C1 segment of cervical spinal cord (tissue), 14 donors: Measurements from ENCODE around the gene ZNF853.
"Not testable (repeated sequence)": the region's sequence is repeated elsewhere in the genome, so short reads cannot be mapped to it uniquely, and the experiment has no call there.

Experiments used
- DNase-seq, 14 donors: peaks; one replicate each; lab custom pipeline; 2025; lab: John Stamatoyannopoulos, UW

ZNF853 gene

DNA sequence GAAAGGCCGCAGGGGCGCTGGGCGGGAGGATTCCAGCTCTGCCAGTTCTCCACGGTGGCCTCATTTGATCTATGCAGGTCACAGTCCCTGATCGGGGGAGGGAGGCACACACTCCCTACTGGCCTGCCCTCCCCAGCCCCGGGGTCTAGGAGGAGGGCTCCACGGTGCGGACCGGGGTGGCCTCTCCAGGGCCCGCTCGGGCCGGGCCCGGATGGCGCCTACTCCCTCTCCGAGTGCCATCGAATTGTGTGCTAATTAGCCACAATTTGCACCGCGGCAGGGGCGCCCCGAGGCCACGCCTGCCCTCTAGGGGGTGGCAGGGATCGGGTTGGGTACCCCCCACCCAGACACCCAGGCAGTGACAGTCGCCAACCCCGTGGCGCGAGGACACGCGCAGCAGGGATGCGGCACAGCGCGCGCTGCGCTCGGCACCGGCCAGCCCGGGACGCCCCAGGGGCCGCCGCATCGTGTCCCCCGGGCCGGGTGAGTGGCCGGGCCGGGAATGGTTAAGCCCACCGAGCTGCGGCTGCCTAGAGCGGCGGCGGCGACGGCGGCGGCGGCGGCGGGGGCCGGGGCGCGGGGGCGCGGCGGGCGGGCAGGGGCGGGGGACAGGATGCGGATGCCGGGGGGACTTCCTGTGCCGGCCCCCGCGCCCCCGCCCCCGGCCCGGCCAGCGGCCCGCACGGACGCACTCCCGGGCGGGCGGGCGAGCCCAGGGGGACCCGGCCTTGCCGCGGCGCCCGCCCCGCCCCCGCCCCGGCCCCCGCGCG lies at the start of gene ZNF853:
Gene ZNF853 (plus strand): TSS at position 658 of the 770 bp plus-strand sequence. CDS start 565 bp downstream, outside the sequence.
- DNase-seq = peak in 5 of 14 donors; percentile 5 to 66 (median 19)

DNA sequence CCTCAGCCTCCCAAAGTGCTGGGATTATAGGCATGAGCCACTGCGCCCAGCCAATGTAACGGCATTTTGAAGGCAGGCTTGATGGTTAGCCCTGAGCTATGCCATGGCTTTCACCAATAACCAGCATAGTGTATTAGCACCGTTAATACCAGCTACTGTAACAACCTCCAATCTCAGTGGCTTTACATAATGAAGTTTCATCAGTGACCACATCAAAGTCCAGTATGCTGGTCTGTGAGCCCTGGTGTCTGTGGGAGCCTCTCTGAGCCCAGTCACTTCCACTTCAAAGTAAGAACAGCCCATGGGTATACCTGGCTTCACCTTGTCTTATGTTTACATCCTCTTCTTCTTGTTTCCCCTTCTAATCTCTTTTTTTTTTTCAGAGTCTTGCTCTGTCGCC lies 49.8 kb upstream of the ZNF853 start:
- no peak for DNase-seq

DNA sequence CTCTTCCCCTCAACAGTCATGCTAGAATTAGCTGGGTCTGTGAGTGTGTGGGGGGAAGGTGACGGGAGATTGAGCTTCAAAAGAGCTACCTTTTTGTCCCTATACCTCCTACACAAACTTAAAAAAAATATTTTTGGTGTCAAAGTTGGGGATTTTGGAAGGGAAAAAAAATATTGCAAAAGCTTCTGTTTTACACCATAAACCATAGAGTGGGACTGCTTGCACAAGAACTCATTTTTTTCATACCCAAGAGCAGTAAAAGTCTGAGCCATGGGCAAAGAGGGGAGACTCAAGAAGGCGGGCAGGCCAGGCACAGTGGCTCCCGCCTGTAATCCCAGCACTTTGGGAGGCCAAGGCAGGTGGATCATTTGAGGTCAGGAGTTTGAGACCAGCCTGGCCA lies 47.5 kb upstream of the ZNF853 start:
- DNase-seq = no peak

DNA sequence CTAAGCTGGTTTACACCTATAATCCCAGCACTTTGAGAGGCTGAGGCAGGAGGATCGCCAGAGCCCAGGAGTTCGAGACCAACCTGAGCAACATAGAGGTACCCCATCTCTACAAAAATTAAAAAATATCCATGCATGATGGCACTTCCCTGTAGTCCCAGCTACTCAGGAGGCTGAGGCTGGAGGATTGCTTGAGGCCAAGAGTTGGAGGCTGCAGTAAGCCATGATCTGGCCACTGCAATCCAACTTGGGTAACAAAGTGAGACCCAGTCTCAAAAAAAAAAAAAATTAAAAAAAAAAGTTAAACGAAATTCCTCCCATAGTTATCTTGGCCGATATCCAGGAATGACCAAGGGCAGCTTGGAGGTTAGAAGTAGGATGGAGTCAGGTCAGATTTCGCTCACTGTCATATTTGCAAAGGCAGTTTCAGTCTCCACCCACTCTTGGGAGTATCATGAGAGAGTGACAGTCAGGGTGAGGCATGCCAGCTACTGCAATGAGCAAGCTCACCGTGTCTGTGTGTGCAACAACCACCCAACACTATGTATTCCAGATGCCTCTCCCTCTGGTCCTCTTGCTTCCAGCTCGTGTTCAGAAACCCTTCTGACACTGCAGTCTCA lies 44.1 kb upstream of the ZNF853 start:
- no peak for DNase-seq

DNA sequence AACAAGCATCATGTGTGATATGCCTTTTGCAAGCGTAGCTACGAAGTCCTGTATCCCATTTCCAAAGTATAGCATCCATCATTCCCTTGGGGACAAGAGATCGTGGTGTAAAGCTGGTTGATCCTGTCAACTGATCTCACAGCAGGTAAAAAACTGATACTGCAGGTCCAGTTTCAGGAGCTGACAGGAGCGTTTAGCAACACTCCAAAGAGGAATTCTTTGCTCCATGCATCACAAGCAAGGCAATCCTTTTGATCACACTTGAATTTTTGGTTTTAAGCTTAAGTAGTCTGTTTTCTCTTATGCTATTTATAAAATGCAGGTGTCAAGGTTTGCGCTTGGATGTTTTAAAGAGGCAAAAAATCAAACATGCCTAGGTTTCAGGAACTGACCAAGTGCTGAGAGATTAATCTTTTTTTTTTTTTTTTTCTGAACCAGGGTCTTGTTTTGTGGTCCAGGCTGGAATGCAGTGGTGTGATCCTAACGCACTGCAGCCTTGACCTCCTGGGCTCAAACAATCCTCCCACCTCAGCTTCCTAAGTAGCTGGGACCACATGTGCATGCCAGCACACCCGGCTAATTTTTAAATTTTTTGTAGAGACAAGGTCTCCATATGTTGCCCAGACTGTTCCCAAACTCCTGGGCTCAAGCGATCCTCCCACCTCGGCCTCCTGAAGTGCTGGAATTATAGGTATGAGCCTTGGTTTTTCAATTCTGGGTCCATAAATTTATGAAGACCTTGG lies 40.0 kb upstream of the ZNF853 start:
- no peak for DNase-seq

DNA sequence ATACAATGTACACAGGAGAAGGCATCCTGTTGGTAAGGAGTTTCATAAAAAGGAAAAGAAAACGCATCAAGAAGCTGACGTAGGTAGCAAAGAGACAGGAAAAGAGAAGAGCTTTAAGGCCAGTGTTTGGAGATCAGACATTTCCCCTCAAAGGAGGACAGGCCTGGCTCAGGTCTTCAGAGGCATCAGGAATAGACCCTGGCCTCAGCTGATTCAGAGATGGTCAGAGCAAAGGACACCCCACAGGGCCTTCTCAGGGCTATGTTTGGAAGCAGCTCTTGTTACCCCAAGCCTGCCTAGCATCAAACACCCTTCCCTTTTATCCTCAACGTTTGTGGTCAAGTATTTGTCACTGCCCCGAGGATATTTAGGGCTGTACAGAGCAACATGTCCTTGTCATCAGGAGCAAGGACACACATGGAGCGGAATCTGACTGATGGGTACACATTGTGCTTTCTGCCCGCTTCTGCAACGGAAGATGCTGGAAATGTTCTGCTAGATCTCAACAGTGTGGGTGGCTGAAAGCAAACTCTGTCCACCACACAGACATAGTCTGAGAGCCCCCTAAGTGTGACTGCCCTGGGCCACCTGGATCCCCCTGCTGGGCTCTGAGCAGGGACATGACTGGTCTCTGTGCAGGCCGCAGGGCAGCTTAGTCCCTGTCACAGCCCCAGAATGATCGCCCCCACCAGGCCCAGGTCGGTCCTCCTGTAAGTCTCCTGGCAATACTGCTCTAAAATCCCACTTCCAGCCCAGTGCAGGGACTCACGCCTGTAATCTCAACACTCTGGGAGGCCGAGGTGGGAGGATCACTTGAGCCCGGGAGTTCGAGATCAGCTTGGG lies 39.2 kb upstream of the ZNF853 start:
- peak in 2 of 14 donors; percentile 3 to 4 for DNase-seq

DNA sequence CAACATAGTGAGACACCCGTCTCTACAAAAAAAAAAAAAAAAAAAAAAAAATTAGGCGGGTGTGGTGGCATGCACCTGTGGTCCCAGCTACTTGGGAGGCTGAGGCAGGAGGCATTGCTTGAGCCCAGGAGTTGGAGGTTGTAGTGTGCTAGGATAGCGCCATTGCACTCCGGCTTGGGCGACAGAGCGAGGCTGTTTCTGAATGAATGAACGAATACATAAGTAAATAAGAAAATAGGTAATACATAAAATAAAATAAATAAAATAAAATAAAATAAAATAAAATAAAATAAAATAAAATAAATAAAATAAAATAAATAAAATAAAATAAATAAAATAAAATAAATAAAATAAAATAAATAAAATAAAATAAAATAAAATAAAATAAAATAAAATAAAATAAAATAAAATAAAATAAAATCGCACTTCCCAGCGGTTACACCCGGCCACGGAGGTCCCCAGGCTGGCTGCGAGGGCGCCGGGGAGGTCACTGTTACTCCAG lies 38.5 kb upstream of the ZNF853 start:
- peak in 1 of 14 donors; percentile 2 for DNase-seq

DNA sequence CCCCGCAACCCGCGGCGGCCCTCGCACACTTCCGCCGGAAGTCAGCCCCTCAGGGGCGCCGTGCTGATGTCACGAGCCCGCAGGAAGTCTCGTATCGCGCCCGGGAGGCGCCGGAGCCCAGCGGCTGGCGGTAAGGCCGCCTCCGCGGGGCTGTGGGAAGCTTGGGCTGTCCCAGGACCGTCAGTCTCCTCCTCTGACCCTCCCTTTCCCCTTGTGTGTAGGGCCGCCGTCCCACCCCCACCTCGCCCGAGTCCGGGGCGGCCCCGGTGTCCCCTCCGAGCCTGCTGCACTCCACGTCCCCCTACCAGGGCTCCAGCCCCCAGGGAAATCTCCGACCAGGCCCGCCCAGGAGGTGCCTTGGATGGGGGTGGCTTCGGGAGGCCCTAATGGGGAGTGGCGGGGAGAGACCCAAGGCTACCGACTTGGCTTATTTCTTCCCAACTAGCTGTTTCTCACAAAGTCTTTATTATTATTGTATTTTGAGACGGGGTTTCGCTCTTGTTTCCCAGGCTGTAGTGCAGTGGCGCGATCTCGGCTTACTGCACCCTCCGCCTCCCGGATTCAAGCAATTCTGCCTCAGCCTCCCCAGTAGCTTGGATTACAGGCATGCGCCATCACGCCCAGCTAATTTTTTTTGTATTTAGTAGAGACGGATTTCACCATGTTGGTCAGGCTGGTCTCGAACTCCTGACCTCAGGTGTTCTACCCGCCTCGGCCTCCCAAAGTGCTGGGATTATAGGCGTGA lies 37.9 kb upstream of the ZNF853 start, which contains the start of gene ZDHHC4:
Gene ZDHHC4 (plus strand): TSS at position 86 of the 745 bp plus-strand sequence. CDS start 3,108 bp downstream, outside the sequence.
- peak in 13 of 14 donors; percentile 38 to 86 (median 65) for DNase-seq

DNA sequence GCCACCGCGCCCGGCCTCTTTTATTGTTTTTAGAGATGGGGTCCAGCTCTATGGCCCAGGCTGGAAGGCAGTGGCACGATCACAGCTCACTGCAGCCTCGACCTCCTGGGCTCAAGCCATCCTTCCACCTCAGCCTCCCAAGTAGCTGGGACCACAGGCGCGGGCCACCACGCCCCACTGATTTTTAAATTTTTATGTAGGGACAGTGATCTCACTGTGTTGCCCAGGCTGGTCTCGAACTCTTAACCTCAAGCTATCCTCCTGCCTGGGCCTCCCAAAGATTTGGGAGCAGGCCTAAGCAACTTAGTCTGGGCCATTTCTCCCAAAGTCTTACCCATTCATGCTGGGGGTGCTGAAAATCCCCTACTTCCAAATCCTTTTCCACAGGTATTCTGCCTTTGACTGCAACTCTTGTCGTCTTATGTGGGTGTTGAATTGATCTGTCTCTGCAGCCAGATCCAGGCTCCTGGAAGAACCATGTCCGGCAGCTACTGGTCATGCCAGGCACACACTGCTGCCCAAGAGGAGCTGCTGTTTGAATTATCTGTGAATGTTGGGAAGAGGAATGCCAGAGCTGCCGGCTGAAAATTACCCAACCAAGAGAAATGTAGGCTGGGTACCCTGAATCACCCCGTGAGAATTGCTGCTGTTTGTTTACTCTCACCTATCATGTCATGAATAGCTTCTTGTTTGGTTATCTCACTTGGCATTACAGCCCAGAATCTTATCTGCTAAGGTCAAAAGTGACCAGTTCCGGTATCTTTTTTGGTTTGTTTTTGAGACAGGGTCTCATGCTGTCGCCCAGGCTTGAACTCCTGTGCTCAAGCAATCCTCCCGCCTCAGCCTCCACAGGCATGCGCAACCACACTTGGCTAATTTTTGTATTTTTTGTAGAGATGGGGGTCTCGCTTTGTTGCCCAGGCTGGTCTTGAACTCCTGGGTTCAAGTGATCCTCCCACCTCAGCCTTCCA lies 37.0 kb upstream of the ZNF853 start:
- DNase-seq = peak in 1 of 14 donors; percentile 7

DNA sequence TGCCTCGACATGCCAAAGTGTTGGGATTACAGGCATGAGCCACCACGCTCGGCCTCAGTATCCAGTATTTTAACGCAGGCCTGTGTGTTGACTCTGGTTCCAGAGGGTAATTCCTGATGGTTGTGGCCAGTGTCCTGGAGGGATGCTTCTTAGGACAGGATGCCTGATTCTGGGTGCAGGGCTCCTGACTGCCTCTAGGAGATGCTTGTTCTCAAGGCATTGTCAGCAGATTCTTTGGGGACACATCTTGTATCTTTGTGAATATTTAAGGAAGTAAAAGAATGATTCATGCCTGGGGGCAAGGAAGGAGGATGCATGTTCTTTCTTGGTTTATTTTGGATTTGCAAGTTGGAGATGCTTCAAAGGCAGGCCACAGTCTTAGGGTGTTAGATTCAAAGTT lies 36.0 kb upstream of the ZNF853 start:
- DNase-seq = no peak

DNA sequence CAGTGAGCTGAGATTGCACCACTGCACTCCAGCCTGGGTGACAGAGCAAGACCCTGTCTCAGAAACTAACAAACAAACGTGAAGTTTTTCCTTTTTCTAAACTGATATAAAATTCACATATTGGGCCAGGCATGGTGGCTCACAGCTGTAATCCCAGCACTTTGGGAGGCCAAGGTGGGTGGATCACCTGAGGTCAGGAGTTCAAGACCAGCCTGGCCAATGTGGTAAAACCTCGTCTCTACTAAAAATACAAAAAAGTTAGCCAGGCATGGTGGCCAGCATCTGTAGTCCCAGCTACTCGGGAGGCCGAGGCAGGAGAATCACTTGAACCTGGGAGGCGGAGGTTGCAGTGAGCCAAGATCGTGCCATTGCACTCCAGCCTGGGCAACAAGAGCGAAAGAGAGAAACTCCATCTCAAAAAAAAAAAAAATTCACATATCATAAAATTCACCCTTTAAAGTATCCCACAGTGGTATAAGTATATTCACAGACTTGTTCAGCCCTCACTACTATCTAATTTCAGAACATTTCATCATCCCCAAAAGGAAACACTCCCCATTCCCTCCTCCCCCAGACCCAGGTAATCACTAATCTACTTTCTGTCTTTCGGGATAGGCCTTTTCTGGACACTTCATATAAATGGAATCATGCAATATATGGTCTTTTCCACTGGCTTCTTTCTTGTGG lies 29.5 kb upstream of the ZNF853 start:
- DNase-seq = not testable (repeated sequence)

DNA sequence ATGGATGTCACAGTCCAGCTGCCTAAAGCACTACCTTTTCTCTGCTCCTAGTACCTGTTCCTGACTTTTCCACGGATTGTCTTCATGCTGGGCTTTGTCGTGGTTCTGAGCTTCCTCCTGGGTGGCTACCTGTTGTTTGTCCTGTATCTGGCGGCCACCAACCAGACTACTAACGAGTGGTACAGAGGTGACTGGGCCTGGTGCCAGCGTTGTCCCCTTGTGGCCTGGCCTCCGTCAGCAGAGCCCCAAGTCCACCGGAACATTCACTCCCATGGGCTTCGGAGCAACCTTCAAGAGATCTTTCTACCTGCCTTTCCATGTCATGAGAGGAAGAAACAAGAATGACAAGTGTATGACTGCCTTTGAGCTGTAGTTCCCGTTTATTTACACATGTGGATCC lies 26.8 kb upstream of the ZNF853 start:
- DNase-seq = no peak

DNA sequence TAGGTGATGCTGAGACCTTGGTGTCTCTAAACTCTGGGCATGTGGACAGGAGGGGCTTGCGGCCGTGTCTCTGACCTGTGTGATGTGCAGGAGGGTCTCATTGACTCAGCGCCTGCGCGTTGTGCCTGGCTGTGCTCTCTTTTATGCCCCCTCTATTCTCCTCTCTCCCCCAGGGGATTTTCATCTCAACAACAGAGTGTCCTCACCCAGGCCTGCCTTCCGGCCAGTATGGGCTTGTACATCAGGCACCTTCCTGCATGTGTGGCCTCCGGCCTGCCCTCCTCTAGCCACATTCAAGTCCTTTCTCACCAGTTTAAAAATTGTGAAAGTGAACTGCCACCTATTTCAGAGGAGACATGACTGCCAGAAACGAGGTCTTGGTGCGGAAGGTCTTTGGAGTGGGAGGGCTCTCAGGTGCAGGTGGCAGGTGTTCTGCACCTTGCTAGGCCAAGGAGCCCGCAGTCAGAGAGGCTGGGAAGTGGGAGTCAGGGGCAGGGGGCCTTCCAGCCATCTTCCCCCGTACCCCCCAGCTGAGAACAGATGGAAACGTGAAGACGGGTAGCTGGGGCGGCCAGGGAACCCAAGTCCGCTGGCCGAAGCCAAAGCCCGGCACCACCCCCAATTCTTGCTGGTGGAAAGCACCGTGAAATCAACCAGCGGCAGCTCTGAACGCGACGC lies 26.1 kb upstream of the ZNF853 start:
- peak in 1 of 14 donors; percentile 71 for DNase-seq

DNA sequence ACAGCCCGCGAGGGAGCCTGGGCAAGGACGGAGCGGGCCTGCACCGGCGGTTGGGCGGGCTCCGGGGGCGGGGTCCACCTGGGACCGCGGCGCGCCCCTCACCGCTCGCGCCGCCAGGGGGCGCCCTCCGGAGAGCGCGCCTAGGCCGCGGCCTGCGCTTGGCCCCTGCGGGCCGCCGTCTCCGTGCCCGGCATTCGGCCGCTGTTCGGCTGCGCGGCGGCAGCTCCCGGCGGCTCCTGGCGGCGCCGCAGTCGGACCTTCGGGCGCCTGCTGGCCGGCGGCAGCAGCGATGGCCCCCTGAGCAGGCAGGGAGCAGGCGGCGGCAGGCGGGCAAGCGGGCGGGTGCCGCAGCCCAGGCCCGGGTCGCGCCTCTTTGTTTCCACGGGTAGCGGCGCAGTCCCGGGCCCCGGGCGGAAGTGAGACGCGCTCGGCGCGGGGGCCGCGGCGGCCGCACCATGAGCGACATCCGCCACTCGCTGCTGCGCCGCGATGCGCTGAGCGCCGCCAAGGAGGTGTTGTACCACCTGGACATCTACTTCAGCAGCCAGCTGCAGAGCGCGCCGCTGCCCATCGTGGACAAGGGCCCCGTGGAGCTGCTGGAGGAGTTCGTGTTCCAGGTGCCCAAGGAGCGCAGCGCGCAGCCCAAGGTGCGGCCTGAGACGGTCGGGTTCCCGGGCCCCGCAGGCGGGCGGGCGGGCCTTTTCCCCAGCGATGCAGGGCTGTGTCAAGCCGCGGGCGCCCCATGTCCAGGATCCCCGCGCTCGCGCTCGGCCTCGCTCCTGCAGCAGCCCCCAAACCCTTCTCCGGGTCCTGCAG lies 25.4 kb upstream of the ZNF853 start, which contains the start of gene INTS15:
Gene INTS15 (plus strand): TSS at position 193 of the 816 bp plus-strand sequence. CDS start 263 bp downstream, at position 456.
- peak in 13 of 14 donors; percentile 46 to 90 (median 71) for DNase-seq

DNA sequence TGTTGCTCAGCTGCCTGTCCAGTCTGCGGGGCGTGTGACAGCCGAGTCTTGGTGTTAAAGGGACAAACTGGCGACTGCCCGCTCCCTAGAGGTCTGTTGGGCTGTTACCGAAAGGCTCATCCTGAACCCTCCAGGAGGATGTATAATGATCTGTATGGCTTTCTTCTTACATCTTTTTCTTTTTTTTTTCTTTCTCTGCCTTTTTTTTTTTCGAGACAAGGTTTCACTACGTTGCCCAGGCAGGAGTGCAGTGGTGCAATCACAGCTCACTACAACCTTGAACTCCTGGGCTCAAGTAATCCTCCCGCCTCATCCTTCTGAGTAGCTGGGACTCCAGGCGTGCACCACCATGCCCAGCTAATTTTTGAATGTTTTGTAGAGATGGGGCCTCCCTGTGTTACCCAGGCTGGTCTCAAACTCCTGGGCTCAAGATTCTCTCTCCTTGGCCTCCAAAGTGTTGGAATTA lies 24.7 kb upstream of the ZNF853 start:
- peak in 1 of 14 donors; percentile 67 for DNase-seq

DNA sequence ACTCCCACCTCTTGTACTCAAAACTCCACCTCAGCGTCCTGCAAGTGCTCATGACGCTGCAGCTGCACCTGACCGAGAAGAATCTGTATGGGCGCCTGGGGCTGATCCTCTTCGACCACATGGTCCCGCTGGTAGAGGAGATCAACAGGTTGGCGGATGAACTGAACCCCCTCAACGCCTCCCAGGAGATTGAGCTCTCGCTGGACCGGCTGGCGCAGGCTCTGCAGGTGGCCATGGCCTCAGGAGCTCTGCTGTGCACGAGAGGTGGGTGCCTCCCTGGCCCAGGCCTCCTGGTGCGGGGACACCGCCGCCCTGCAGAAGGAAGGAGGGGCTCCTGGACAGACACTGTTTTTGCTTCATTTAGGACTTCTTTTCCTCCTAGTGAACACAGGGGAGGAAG lies 15.3 kb upstream of the ZNF853 start:
- DNase-seq = no peak

DNA sequence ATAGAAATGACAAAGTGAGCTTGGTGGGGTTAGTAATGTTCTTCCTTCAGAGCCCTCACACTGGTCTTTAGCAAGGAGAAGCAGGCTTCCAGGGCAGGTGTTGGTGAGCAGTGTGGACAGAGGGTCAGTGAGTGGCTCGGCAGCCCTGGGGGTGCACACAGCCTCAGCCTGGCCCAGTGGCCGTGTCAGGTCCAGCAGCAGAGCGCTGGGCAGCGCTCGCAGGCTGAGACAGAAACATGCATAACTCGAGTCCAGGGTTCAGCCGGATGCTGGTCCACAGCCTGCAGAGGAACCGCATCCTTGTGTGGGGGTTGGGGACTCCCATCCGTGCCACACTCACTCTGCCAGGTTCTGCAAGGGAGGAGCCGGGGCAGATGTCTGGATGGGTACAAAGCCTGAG lies 11.0 kb upstream of the ZNF853 start:
- DNase-seq = no peak
